NCI-H2107 treated with DMSO at 0.1 percent for 48 hours (cell line): ENCODE measurements around the gene FKBP6.
"Not testable (repeated sequence)": the region's sequence is repeated elsewhere in the genome, so short reads cannot be mapped to it uniquely, and the experiment has no call there.

Experiments
- DNase-seq: peaks from one replicate; lab custom pipeline; 2025; ENCODE audit not compliant: unreplicated experiment; lab: John Stamatoyannopoulos, UW

The FKBP6 gene, protein sequence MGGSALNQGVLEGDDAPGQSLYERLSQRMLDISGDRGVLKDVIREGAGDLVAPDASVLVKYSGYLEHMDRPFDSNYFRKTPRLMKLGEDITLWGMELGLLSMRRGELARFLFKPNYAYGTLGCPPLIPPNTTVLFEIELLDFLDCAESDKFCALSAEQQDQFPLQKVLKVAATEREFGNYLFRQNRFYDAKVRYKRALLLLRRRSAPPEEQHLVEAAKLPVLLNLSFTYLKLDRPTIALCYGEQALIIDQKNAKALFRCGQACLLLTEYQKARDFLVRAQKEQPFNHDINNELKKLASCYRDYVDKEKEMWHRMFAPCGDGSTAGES

DNA sequence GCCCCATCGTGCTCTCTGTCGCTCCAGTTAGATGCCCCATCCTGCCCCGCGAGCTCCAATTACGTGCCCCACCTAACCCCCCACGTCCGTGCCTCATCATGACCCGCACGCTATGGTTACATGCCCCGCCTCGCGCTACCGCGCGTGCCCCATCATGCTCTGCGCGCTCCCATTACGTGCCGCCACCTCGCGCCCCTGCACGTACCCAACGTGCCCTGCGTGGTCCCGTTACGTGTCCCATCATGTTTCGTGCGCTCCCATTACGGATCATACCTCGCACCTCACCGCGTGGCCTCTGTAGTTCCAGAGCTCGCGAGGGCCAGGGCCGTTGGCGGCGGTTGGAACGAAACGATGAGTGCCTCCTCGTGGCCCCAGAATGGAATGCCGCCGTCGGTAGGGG lies at the start of gene FKBP6, which contains the start of gene TRIM50:
TSS of gene FKBP6 (plus strand) at position 240 of the 400 bp plus-strand sequence. CDS start 268 bp downstream, outside the sequence.
TSS of gene TRIM50 (minus strand) at position 161 of the 400 bp plus-strand sequence. CDS start 3,295 bp downstream, outside the sequence.
- not testable (repeated sequence) for DNase-seq

DNA sequence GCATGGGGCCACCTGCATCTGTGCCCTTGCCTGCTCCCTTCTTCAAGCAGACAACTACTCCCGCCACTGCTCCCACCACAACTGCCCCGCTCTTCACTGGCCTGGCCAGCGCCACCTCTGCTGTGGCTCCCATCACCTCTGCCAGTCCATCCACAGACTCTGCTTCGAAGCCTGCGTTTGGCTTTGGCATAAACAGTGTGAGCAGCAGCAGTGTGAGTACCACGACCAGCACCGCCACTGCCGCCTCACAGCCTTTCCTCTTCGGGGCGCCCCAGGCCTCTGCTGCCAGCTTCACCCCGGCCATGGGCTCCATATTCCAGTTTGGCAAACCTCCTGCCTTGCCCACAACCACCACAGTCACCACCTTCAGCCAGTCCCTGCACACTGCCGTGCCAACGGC lies 30.7 kb upstream of the FKBP6 start:
- DNase-seq = not testable (repeated sequence)

DNA sequence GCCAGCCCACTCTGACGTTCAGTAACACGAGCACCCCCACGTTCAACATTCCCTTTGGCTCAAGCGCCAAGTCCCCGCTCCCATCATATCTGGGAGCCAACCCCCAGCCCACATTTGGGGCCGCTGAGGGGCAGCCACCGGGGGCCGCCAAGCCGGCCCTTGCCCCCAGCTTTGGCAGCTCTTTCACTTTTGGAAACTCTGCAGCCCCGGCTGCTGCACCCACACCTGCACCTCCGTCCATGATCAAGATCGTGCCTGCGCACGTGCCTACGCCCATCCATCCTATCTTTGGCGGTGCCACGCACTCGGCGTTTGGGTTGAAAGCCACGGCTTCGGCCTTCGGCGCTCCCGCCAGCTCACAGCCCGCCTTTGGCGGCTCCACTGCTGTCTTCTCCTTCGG lies 30.3 kb upstream of the FKBP6 start:
- not testable (repeated sequence) for DNase-seq

DNA sequence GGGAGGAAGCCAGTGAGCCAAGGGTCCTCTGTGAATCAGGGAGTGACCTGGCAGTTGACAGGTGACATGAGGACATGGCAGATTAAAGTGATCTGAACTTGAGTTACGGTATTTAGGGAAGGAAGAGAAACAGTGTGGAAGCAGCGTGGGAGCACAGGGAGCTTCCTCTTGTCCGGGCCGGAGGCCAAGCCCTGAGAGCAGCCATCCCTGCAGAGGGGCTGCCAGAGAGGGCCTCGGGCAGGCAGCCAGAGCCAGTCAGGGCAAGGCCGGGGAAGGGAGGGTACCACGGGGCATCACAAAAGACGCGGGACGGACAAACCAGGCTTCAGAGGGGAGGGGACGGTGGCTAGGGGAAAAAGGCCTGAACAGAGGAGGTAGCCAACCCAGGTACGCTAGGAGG lies 28.1 kb upstream of the FKBP6 start:
- DNase-seq = not testable (repeated sequence)

DNA sequence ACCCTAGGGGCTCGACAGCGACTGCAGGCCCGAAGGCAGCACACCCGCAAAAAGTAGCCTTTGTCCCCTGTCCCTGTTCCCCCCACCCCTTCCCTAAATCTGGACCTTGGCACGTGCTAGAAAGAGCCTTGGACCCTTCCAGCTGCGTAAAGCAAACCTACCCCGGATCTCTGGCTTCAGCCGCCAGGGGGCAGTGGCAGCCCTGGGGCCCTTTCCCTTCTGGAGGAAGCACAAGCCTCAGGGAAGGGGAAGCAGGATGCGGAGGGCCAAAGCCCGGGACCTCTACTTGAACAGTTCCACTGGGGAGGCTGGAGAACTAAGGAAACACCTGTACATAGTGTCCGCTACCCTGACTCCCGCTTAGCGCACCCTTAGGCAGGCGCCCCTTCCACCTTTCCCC lies 26.9 kb upstream of the FKBP6 start:
- DNase-seq = not testable (repeated sequence)

DNA sequence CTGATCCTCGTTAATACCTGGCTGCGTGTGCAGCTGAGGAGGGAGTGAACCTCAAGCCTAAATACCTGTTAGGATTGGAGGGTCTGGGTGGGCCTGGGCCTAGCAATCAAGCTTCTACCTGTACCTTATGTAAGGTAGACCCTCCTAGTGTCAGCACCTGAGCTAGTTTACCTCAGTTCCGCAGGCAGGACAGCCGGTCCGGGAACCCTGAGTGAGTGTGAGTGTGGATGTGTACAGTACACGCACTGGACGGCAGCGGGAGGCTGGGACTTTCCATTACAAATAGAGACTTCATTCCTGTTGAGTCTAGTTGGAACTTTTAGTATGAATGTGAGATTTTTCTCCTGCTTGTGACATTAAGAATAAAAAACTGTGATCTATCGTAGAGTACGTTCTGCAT lies 25.1 kb upstream of the FKBP6 start:
- not testable (repeated sequence) for DNase-seq

DNA sequence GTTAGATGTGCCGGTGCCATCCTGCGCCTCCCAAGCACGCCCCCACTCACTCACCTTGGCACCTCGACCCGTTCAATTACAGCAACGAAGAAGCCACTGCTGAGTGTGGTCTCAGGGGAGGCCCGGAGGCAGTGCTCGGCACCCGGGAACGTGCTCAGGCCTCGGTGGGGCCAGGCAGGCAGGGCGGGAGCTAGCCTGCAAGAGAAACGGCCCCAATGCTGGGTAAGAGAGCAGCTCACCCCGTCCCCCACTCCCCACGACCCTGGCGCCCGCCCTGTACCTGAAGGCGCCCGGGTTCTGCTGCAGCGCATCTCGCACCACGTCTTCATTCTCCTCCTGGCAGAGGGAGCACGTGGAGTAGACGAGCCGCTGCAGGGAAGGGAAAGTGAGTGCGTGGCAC lies 24.4 kb upstream of the FKBP6 start:
- DNase-seq = no peak

DNA sequence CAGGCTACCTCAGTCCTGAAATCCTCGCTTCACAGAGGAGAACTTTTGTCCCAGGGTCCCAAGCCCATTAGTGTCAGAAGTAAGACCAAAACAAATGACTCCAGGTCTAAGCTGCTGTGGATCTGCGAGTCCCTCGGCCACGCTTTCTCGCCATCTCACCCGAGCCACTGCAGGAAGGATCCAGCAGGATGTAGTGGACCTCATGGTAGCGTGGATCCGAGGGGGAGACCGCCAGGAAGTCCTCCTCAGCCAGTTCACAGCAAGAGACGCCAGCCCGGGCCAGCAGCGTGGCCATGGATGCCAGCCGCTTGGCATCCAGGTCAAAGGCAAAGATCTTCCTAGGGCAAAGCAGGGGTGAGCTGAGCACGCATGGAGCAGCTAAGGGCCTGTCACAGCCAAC lies 23.9 kb upstream of the FKBP6 start:
- no peak for DNase-seq

DNA sequence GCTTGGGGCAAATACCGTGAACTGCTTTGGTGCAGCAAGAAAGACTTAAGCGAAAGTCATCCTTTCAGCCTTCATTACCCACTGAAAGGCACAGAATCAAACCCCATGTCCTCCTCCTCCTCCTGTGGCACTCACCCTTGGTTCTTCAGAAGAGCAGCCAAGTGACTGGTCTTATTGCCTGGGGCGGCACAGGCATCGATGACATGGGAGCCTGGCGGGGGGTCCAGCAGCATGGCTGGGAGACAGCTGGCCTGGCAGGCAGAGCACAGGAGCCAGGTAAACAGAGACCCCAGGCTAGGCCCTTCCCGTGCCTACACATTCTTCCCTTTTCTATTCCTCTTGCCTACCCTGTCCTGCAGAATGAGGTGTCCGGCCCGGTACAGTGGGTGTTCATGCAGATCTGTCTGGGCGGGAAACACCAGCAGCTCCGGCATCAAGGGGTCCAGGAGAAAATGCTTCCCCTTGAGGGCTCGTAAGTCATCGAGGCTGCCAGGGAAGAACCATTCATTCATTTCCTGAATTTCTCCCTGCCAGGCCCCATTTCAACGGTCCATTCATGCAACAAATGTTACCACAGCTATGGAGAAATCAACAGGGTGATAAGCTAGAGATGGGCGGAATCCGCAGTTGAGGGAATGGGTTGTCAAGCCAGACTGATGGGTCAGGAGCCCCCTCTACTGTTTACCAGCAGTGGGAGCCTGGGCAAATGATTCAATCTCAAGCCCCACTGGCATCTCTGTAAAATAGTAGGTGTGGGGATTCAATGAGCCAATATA lies 23.2 kb upstream of the FKBP6 start:
- DNase-seq = not testable (repeated sequence)

DNA sequence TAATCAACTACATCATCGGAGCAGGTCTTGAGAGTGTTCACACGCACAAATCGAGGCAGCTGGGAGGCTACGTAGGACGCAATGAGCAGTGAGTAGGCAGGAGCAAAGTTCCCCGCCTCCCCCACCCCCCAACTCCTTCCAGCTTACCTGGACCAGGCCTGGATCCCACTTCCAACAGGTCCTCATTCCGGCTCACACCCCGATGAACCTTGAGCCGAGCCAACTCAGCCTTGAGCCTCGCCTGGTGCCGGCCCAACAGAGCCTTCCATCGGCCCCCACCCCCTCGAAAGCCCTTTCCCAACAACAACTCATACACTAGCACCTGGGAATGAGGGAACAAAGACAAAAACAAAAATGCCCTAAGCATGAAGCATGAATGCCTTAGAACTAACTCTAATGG lies 20.5 kb upstream of the FKBP6 start:
- no peak for DNase-seq

DNA sequence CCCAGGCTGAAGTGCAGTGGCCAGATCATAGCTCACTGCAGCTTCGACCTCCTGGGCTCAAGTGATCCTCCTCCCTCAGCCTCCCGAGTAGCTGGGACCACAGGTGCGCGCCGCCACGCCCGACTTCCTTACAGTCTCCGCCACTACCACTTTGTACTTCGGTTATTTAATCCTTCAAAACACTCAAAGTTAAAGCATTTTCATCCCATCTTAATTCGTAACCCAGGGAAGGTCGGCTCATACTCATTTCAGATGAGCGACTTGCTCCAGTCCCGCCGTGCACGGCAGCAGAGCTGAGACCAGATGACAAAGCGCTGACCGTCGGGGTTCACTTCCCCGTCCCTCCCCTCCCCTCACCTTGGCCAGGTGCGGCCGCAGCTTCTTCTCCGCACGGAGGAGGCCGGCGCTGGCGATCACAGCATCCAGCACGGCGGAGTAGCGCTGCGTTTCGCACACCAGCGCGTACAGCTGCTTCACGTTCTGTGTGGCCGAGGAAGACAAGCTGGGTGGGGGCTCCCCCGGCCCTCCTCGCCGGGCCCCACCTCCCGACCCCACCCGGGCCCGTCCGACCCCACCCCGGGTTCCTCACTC lies 19.8 kb upstream of the FKBP6 start:
- DNase-seq = no peak

DNA sequence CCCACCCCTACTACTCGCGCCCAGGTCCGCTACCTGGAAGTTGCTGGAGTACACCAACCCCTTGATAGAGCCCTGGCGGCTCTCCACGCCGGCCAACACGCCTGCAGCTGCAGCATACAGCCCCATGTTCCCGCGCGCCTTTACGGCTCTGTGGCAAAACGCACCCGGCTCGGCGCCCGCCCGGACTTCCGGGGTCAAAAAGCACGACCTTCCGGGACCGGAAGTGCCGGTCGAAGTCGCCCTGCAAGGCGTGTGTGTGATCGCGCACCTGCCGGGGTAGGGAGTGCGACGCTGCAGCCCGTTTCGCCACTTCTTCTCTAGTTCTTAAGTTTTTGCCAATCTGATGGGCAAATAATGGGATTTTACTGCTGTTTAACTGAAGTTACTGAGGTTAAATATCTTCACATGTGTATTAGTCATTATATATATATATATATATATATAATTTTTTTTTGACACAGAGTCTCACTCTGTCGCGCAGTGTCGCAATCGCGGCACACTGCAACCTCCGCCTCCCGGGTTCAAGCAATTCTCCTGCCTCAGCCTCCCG lies 19.2 kb upstream of the FKBP6 start, which contains the start of gene NSUN5:
TSS of gene NSUN5 (minus strand) at position 162 of the 550 bp plus-strand sequence. CDS start at position 126, 36 bp downstream.
- peak; percentile 63 for DNase-seq

DNA sequence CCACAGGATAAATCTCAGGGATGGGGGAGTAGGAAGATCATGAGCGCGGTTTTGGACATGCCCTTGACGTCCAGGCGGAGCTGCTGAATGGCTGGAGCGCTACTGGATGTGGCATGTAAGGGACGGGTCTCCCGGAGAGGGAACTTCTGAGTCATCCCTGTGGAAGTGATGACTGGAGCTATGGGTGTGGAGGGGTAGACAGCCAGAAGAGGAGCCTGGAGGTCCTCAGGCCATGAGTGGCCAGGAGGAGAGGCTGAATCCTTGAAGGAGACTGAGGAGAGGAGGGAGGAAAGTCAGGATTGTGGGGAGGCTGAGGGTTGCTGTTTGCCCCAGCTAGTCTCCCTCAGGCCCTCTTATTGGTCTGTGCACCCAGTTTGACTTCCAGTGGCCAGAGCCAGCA lies 16.5 kb upstream of the FKBP6 start:
- not testable (repeated sequence) for DNase-seq

DNA sequence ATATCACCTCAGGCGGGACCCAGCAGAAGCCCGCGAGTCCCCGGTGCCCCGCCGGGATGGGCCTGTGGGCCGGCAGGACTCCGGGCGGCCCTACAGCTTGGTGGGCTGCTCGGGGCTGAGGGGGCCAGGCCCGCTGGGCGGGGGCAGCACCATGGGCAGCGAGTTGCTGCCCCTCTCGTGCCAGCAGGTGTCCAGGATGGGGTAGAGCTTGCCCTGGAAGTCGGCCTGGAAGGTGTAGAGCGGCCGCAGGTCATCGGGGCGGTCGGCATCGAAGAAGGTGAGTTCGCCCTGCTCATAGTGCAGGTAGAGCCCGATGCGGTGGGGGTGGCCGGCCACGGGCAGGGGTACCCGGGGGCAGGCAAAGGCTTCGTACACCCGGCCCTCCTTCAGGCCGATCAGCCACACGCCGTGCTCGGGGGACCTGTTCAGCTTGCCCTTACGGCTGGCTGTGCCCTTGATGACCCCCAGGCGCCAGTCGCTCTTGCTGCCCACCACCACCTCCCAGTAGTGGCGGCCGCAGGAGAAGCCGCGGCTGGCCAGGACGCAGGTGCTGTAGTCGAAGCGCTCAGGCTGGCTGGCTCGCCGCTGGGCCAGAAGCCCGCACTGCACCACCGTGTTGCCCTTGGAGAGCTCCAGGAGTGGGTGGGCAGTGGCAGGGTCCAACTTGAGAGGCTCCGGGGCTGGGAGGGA lies 15.0 kb upstream of the FKBP6 start:
- DNase-seq = no peak

DNA sequence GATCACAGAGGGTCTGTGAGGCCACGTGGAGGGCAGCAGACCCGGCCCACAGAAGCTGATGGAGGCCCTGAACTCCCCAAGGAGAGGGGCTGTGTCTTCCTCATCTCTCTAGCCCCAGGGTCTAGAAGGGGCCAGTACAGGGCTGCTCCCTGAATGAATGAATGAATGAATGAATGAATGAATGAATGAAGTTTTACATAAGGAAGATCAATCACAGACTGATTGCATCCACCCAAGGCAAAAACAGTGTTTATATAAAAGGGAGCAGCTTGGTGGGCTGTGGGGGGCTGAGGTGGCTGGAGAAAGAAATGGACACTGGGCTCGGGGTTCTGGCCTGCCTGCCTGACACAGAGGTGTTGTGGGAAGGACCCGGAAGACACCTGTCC lies 14.4 kb upstream of the FKBP6 start:
- DNase-seq = no peak

DNA sequence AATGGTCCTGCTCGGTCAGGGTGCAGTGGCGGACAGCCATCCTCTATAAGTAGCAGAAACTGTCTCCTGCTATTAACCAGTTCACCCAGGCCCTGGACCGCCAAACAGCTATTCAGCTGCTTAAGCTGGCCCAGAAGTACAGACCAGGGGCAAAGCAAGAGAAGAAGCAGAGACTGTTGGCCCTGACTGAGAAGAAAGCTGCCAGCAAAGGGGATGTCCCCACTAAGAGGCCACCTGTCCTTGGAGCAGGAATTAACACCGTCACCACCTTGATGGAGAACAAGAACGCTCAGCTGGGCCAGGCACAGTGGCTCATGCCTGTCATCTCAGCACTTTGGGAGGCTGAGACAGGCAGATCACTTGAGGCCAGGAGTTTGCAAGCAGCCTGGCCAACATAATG lies 13.7 kb upstream of the FKBP6 start:
- DNase-seq = no peak

DNA sequence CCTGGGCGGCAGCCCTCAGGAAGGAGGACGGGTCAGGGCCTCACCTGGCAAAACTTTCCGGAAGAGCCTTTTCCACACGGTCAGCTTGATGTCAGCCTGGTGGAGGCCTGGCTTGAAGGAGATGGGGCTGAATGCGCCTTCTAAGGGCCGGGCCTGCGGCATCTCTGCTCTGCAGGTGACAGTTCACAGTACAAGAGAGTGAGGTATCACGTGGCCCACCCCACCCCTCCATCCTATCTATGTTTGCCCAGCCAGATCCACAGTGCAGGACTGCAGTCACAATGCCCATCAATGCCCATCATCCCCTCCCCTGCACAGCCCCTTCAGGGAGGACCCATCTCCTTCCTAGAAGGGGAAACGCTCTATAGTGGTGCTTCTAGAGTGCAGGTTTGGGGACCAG lies 11.4 kb upstream of the FKBP6 start:
- DNase-seq = no peak

DNA sequence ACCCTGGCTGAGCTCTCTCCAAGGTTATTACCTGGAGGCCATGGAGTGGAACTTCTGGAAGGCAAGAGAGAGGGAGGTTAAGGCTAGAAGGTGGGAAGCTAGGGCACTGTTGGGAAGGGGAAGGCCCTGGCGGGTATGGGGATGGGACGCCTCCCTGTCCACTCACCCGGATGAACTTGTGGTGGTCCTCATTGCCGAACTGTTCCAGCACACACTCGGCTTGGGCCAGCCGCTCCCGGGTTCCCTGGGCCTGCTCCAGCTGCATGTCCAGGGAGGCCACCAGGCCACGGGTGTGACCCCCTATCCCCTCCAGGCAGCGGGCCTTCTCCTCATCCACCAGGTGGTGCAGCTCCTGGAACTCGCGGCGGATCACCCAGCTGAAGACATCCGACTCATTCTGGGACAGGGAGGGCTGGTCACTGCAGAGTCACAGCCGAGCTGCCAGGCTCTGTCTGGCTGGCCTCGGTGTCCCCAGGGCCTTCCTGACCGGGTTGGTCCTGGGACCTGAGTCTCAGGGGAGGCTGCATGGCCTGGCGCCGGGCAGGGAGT lies 9.2 kb upstream of the FKBP6 start:
- DNase-seq = not testable (repeated sequence)

DNA sequence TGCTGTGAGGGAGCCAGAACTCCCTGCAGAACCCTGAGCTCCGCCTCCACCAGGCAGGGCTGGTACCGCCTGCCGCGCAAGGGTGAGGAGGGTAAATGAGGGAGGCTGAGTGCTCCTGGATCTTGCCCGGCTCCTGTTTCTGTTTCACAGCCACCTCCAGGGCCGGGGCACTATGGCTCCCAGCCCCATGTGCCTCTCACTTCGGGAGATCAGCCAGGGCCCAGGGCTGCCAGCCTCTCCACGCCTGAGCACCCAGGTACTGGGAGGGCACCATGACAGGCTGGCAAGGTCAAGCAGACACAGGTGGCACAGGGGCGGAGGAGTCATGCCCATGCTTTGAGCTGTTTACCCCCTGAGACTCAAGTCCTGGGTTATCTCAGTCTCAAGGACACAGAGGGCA lies 8.4 kb upstream of the FKBP6 start:
- DNase-seq = peak; percentile 19

DNA sequence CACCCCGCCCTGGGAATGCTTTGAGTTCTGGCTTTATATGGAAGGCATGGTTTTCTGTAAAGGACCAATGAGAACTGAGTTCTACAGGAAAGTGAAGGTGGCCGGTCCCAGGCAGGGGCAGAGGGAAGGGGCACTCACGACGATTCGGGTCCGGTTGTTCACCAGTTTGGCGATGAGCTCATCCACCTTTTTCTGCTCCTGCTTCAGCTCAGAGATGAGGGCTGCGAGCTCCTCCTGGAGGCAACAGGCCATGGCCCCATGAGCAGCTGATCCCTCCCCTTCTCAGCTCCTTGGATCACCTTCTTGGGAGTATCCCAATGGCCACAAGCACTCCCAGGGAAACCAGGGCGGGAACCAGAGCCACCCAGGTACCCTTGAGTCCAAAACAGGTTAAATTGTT lies 8.0 kb upstream of the FKBP6 start:
- DNase-seq = not testable (repeated sequence)
